Left kidney (tissue), 8 donors: ENCODE data around the gene IDNK. TPM values are rescaled to one million over a fixed set of nuclear protein-coding genes. Genes with fewer than 3 reads are reported as not detected.
A peak's percentile ranks its signal among the peaks of the same experiment; 100 is the strongest.
"Not testable (repeated sequence)": the region's sequence is repeated elsewhere in the genome, so short reads cannot be mapped to it uniquely, and the experiment has no call there.

ENCODE experiments used
- DNase-seq: peaks from one replicate; pipeline ENCODE4 v3.0.0-alpha.2; 2013
- long read RNA-seq, 8 donors: transcript quantifications; one replicate each; lab custom pipeline, GENCODE V29; 2026
- polyA plus RNA-seq: library from polyadenylated mRNA; unstranded; fragments of 120-200 nt; gene quantifications from one replicate; pipeline ENCODE4 v1.2.1, GENCODE V29; 2013; ENCODE audit not compliant: insufficient read length

Gene IDNK
- 11.5 TPM for polyA plus RNA-seq
- long read RNA-seq, donor 1, transcript IDNK-202 (5 exons, 692 nt): major isoform, 8 of 13 reads
- long read RNA-seq, donor 1, partial matches to known transcripts: 0 of 13 reads
- long read RNA-seq, donor 1, other reads (novel, unspliced or antisense): 0 of 13 reads
- long read RNA-seq, donor 2, partial matches to known transcripts: 0 of 3 reads
- long read RNA-seq, donor 2, other reads (novel, unspliced or antisense): 0 of 3 reads
- long read RNA-seq, donor 3, partial matches to known transcripts: 15 of 29 reads
- long read RNA-seq, donor 3, other reads (novel, unspliced or antisense): 11 of 29 reads
- long read RNA-seq, donor 4, partial matches to known transcripts: 0 of 2 reads
- long read RNA-seq, donor 4, other reads (novel, unspliced or antisense): 0 of 2 reads
- long read RNA-seq, donor 5, partial matches to known transcripts: 31 of 61 reads
- long read RNA-seq, donor 5, other reads (novel, unspliced or antisense): 24 of 61 reads
- long read RNA-seq, donor 6, transcript IDNK-202 (5 exons, 692 nt): major isoform, 5 of 80 reads
- long read RNA-seq, donor 6, partial matches to known transcripts: 62 of 80 reads
- long read RNA-seq, donor 6, other reads (novel, unspliced or antisense): 12 of 80 reads
- long read RNA-seq, donor 7, partial matches to known transcripts: 71 of 77 reads
- long read RNA-seq, donor 7, other reads (novel, unspliced or antisense): 0 of 77 reads
- long read RNA-seq, donor 8, partial matches to known transcripts: 0 of 2 reads
- long read RNA-seq, donor 8, other reads (novel, unspliced or antisense): 0 of 2 reads

GRCh38 chr9:83622939-83623678 lies at the start of gene IDNK:
TSS of gene IDNK (plus strand) at chr9:83623143. CDS start at chr9:83623172, 29 bp downstream.
- DNase-seq: peak; percentile 51

DNA sequence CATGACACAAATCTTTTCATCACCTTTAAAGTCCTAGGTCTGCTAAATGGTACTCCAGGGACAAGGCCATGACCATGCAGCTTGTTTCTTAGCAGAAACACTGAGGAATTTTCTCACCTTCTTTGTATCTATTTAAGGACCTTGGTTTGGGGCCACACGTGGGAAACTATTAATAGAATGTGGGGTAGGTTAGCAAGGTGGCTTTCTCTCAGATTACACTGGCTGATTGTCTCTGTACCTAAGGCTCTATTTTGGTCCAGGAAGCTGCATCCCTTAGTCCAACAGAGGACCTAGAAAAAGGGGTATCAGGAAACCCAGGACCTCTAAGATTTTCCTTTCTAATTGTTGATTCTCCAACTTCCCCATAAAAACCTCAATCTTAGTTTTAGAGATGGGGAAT lies 48.5 kb upstream of the IDNK start:
- DNase-seq: no peak

DNA sequence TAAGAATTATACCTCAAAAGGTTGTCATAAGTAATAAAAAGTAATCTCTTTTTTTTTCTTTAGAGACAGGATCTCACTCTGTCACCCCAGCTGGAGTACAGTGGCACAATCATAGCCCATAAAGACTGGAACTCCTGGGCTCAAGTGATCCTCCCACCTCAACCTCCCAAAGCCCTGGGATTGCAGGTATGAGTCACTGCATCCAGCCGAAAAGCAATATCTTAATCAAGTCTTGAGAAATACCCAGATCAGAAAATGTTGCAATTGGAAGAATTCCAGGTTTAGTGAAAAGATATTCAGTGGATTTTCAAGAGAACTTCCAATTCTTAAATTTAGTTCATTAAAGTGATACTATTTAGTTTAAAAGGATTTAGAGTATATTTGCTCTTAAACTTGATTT lies 40.9 kb upstream of the IDNK start:
- DNase-seq: no peak

DNA sequence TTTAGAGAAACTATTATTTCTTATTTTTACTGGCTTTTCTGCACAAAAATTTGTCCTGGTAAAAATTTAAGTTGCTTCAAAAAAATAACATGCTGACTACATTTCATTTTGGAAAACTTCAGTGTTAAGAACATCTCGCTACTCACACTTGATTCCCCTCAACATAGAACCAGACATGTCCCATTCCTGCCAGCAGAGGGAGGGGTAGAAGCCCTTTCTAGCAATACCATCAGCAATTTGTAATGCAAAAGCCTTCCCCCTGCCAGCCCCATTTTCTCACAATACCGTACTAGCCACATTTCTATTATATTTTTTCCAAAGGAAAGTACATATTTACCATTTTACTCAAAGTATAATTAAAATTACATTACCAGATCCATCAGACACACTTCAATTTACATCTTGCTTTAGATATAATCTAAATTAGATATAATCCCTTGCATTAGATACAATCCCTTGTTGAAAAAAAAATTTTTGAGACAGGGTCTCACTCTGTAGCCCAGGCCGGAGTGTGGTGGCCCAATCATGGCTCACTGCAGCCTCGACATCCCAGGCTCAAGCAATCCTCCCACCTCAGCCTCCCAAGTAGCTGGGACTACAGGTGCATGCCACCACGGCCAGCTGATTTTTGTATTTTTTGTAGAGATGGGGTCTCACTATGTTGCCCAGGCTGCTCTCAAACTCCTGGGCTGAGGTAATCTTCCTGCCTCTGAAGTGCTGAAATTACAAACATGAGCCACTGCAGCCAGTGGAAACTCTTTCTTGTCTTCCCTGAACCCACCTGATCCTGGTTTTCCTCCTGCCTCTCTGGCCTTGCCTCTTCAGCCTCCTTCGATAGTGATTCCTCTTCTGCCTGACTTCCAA lies 39.6 kb upstream of the IDNK start:
- DNase-seq: peak; percentile 59

GRCh38 chr9:83584995-83585394 lies 37.9 kb upstream of the IDNK start:
- no peak for DNase-seq

GRCh38 chr9:83588256-83588655 lies 34.7 kb upstream of the IDNK start:
- no peak for DNase-seq

DNA sequence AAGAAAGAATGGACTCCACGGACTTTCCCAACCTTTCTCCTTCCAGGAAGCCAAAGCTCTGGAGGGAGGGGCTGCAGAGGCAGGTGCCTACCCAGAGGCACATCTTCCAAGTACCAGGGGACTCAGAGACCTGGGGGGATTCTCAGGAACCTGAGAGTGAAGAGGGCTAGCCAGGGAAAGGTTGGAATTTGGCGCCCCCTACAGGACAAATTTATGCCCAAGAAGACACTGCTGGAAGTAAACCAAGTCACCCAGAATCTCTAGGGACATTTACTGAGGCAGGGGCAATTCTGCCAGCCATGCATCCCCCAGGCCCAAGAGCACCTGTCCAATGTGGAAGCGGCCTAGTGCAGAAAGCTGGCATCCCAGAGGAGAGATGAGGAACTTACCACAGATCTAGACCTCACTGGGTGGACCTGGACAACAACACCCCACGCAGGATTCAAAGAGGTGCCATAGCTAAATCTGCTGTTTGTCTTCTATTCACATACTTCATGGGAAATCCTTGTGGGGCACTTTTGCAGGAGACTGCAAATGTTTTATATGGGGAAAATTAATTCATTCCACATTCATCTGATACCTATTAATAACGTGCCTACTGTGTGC lies 25.9 kb upstream of the IDNK start:
- DNase-seq: no peak

GRCh38 chr9:83598487-83598886 lies 24.5 kb upstream of the IDNK start:
- DNase-seq: no peak

- DNase-seq: no peak
These were observed 23.9 kb upstream of the IDNK start for GRCh38 chr9:83599071-83599470.

DNA sequence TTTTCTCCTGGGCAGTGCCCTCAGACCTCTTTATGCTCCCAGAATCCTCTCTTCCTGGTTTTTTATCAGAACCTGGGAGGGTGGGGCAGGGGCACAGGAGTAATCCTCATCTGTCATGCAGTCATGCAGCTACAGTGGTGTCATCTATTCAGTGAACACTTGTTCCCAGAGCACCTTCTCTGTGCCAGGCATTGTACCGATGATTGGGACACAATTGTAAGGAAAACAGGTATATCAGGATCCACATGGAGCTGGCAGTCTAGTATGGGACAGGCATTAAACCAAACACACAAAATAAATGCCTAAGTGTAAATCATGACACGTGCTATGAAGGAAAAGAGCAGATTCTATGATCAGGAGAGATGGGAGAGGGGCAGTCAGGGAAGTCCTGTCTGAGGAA lies 21.5 kb upstream of the IDNK start:
- DNase-seq: no peak

DNA sequence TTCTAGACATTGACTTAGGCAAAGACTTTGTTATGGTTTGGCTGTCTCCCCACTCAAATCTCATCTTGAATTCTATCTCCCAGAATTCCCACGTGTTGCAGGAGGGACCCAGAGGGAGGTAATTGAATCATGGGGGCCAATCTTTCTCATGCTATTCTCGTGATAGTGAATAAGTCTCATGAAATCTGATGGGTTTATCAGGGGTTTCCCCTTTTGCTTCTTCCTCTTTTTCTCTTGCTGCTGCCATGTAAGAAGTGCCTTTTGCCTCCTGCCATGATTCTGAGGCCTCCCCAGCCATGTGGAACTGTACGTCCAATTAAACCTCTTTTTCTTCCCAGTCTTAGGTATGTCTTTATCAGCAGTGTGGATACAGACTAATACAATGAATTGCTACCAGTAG lies 15.3 kb upstream of the IDNK start:
- not testable (repeated sequence) for DNase-seq

GRCh38 chr9:83613298-83613697 lies 9.6 kb upstream of the IDNK start:
- DNase-seq: not testable (repeated sequence)

- DNase-seq: no peak
These were observed 5.6 kb upstream of the IDNK start for GRCh38 chr9:83617299-83617698.

DNA sequence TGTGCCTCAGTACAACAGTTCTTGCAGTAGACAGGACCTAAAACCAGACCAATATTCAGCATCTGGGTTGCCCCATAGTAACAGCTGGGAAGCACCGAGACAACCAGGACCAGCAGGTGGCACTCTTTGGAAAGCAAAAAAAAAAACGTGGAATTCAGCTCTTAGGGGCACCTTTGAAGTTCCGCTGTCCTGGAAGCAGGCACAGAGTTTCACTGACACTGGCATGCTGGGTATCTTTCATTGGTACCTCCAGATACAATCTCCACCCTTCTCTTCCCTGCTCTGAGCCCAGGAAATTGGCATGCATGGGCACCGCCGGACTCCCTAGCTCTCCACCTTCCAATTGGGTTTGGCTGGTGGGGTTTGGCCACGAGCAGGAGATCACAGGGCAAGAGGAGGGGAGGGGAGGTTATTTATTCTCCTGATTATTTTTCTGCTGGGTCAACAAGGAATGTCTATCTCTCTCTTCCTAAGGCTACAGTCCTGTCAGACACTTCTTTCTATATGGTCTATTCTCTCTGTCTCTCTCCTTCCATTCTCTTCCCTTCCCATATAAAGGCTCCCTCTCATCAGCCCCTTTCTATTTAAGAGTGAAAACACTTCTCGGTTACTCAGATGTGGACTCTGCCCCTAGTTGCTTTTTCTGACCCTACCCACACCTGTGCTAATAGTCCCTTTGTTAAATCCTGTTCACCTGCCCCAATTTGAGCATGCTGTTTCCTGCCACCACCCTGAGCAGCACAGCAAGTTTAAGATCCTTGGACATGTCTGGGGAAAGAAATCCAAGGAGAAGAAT lies 1.9 kb upstream of the IDNK start:
- peak; percentile 67 for DNase-seq

GRCh38 chr9:83622433-83622938 lies 457 bp upstream of the IDNK start:
- peak; percentile 54 for DNase-seq

- no peak for DNase-seq
These were observed 735 bp downstream of the IDNK start for GRCh38 chr9:83623679-83624076.

DNA sequence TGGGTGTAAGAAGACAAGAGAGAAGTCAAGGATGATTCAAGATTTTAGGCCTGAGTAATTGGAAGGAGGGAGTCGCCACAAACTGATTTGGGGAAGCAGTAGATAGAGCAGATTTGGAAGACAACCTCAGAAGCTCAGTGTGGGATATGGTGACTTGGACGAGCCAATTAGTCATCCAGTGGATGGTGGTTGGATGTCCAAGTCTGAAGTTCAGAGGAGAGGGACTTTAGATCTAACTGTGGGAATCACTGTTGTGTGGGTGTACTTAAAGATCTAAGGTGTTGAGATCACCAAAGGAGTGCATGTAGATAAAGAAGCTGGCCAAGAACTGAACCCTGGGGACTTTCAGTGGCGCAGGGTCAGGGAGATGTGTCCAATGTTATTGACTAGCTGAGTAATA lies 2.2 kb downstream of the IDNK start:
- DNase-seq: no peak

DNA sequence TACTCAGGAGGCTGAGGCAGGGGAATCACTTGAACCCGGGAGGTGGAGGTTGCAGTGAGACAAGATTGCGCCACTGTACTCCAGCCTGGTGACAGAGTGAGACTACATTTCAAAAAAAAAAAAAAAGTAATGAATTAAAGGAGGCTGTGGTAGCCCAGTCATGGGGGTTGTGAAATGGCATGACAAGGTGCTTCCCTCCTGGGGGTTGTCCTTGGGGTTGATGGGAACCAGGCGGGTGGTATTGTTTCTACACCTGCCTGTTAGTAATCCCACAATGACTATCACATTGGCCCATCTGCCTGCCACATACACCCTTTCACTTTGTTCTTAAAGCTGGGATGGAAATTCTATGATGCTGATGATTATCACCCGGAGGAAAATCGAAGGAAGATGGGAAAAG lies 5.6 kb downstream of the IDNK start:
- no peak for DNase-seq

DNA sequence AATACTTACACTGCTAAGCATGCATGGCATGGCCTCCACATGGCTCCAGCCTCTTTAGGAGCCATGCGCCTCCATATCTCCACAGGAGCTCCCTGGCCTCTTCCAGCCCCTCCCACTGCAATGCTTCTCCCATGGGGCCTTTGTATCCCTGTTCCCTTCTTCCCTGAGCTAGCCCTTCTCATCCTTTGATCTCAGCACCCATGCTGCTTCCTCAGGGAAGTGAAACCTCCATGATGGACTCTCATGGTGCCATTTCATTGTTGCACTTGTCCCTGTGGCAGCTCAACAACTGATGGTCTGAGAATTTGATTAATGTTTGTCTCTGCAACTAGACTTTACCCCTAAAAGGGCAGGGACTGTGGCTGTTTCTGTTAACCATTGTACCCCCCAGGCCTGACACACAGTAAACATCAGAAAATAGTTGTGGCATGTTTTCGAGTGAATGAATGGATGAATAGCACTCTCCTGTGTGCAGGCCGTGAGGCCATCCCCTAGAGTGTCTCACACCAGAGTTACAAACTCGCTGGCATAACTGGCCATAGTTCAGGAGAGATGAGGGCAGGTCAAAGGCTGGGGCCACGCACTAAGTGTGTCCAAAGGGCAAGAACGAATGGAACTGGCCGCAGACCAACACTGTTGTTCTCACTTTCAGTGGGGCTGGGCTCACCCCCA lies 6.6 kb downstream of the IDNK start:
- no peak for DNase-seq
